Measurements from ENCODE around the gene SYT8. TPM values are rescaled to one million over a fixed set of nuclear protein-coding genes. Genes with fewer than 3 reads are reported as not detected.

Gene SYT8
- total and polyA plus RNA-seq, 2 of the 8 experiments (the other 6 are each of a cell fraction or from before 2014, with no cell fraction given): not detected

- TF ChIP-seq E2F6 (IDR thresholded peaks at IDR 0.05): no peak
- no peak for TF ChIP-seq PHF8 (conservative IDR thresholded peaks at IDR 0.05; ENCODE audit: low read depth, low read length)
- no peak for TF ChIP-seq POLR2AphosphoS5 (IDR thresholded peaks at IDR 0.05; ENCODE audit: low read depth, low read length)
- TF ChIP-seq RXRA (IDR thresholded peaks at IDR 0.05; ENCODE audit: insufficient read depth, low read depth, low read length): no peak
- TF ChIP-seq CBX5 (IDR thresholded peaks at IDR 0.05; ENCODE audit: low read depth, low read length): no peak
These were observed 20.1 kb upstream of the SYT8 start (continued) for GRCh38 chr11:1814691-1815090.
